HepG2 (cell line): ENCODE measurements around the gene HOXD1. TPM values are rescaled to one million over a fixed set of nuclear protein-coding genes. Genes with fewer than 3 reads are reported as not detected.

Source experiments
- ATAC-seq: fragments of 200-7000 bp; cut with Tn5 transposase; 3 replicates; pipeline ENCODE4 v1.9.1; 2020; ENCODE audit warnings: mild to moderate bottlenecking, moderate library complexity
- BruUV-seq: library from RNA; stranded (reverse); fragments of 400-500 nt; replicated peaks from 2 replicates; lab custom pipeline; 2021; lab: Mats Ljungman, UMichigan
- CTCF ChIA-PET: fragments of 300-600 bp; formaldehyde crosslinking; extraction: SDS; loops from one replicate; lab custom pipeline; 2021; ENCODE audit warnings: low total read pairs, inconsistent platforms, low intra/inter-chr PET ratio; lab: Yijun Ruan, JAX
- POLR2A ChIA-PET: fragments of 350-600 bp; sonication (Branson Sonifier 250); formaldehyde crosslinking; loops from one replicate; lab custom pipeline; 2020; ENCODE audit warnings: antibody characterized with exemption, inconsistent platforms; lab: Yijun Ruan, JAX
- DNase-seq: peaks from one replicate; pipeline ENCODE4 v3.0.0-alpha.2; 2015; ENCODE audit warnings: low spot score
- FAIRE-seq: peaks from 3 replicates; lab custom pipeline; 2011; peaks lifted over from hg19 to GRCh38; lab: Jason Lieb, UNC
- H2AFZ ChIP-seq: one replicate; pipeline ENCODE4 v1.6.1; 2011; ENCODE audit warnings: low read length, inconsistent platforms
- H3K27ac ChIP-seq: fragments of 300-600 bp; 3 replicates; pipeline ENCODE4 v1.8.0; 2011; ENCODE audit warnings: mixed run types, mild to moderate bottlenecking, mixed read lengths, low read length, inconsistent platforms; ENCODE audit not compliant: insufficient read depth; ENCODE audit errors: extremely low read length
- H3K27me3 ChIP-seq, 2 experiments: fragments of 200-600 bp in 1 of 2; 2 replicates in 1 of 2; 3 replicates in 1 of 2; pipeline versions ENCODE4 v1.6.0 to v1.8.0; 2011; ENCODE audit warnings: low read length in 2 of 2, mild to moderate bottlenecking in 2 of 2, moderate library complexity in 2 of 2, inconsistent platforms in 1 of 2; ENCODE audit not compliant: insufficient read depth in 2 of 2, control insufficient read depth in 1 of 2
- H3K36me3 ChIP-seq, 2 experiments: fragments of 200-600 bp in 1 of 2; replicated peaks in 1 of 2; 2 replicates in 1 of 2; 3 replicates in 1 of 2; pipeline versions ENCODE4 v1.5.1 to v1.8.0; 2011; ENCODE audit warnings: low read length in 2 of 2, inconsistent platforms in 1 of 2; ENCODE audit not compliant: insufficient read depth in 2 of 2, control insufficient read depth in 1 of 2
- H3K4me1 ChIP-seq: 2 replicates; pipeline ENCODE4 v1.5.1; 2012; ENCODE audit warnings: low read length, inconsistent platforms; ENCODE audit not compliant: insufficient read depth
- H3K4me2 ChIP-seq: 2 replicates; pipeline ENCODE4 v1.6.0; 2011; ENCODE audit warnings: low read depth, low read length, inconsistent platforms
- H3K4me3 ChIP-seq, 3 experiments: fragments of 200-600 bp in 1 of 3; sonication (generic), shearing (Covaris generic) in 1 of 3; replicated peaks in 1 of 3; 2 replicates each; pipeline ENCODE4 v1.5.1; 2011 to 2016; ENCODE audit warnings: low read length in 3 of 3, inconsistent platforms in 2 of 3, low read depth in 2 of 3, mild to moderate bottlenecking in 2 of 3, control low read depth in 1 of 3, mixed read lengths in 1 of 3; ENCODE audit not compliant: insufficient read depth in 1 of 3
- H3K79me2 ChIP-seq: one replicate; pipeline ENCODE4 v1.6.1; 2011; ENCODE audit warnings: low read length, inconsistent platforms; ENCODE audit not compliant: insufficient read depth
- H3K9ac ChIP-seq: 2 replicates; pipeline ENCODE4 v1.6.0; 2011; ENCODE audit warnings: mild to moderate bottlenecking, low read depth, low read length, inconsistent platforms; ENCODE audit not compliant: insufficient read depth
- H3K9me3 ChIP-seq: 2 replicates; pipeline ENCODE4 v1.5.1; 2012; ENCODE audit warnings: mild to moderate bottlenecking, low read length
- H4K20me1 ChIP-seq: 2 replicates; pipeline ENCODE4 v1.6.0; 2011; ENCODE audit warnings: inconsistent platforms, mild to moderate bottlenecking, low read length, moderate library complexity; ENCODE audit not compliant: insufficient read depth
- ASH2L ChIP-seq: fragments of 300-600, 200-600 bp; sonication (generic); IDR thresholded peaks from 2 replicates; pipeline ENCODE4 v1.7.0; 2017; ENCODE audit warnings: low read depth, mild to moderate bottlenecking, moderate library complexity, mixed read lengths, low read length; ENCODE audit not compliant: insufficient read length
- CENPT ChIP-seq: sonication (generic); formaldehyde crosslinking; IDR thresholded peaks from 2 replicates; pipeline ENCODE4 v1.8.0; 2022; ENCODE audit warnings: low read depth, mild to moderate bottlenecking, moderate library complexity, missing genetic modification reagents
- ETV6 ChIP-seq: sonication (generic); formaldehyde crosslinking; conservative IDR thresholded peaks from 2 replicates; pipeline ENCODE4 v1.4.0; 2020; ENCODE audit warnings: missing genetic modification reagents
- EZH2 ChIP-seq: conservative IDR thresholded peaks from 2 replicates; pipeline ENCODE4 v1.6.1; 2012; ENCODE audit warnings: mild to moderate bottlenecking, low read depth, low read length, moderate library complexity
- MIER3 ChIP-seq: IDR thresholded peaks from 2 replicates; pipeline ENCODE4 v1.6.1; 2016; ENCODE audit warnings: missing compliant biosample characterization, borderline replicate concordance
- NR2C2 ChIP-seq: sonication (generic); formaldehyde crosslinking; IDR thresholded peaks from 2 replicates; pipeline ENCODE4 v1.4.0; 2020; ENCODE audit warnings: missing genetic modification reagents, mild to moderate bottlenecking, moderate library complexity, borderline replicate concordance
- ZNF274 ChIP-seq: sonication (generic); formaldehyde crosslinking; IDR thresholded peaks from 2 replicates; pipeline ENCODE4 v1.5.1; 2020; ENCODE audit warnings: mild to moderate bottlenecking, missing genetic modification reagents
- ZNF350 ChIP-seq: sonication (generic); formaldehyde crosslinking; IDR thresholded peaks from 2 replicates; pipeline ENCODE4 v1.4.0; 2020; ENCODE audit warnings: mild to moderate bottlenecking, low read depth, missing genetic modification reagents, borderline replicate concordance
- ZNF567 ChIP-seq: sonication (generic); formaldehyde crosslinking; IDR thresholded peaks from 2 replicates; pipeline ENCODE4 v1.8.1; 2023; ENCODE audit warnings: mild to moderate bottlenecking, missing genetic modification reagents, borderline replicate concordance
- ZNF607 ChIP-seq: sonication (generic); formaldehyde crosslinking; IDR thresholded peaks from 2 replicates; pipeline ENCODE4 v1.5.1; 2020; ENCODE audit warnings: missing genetic modification reagents, mild to moderate bottlenecking, borderline replicate concordance
- whole genome bisulfite sequencing: methylation state at CpG from one replicate; pipeline ENCODE4 v1.1.6; 2017; ENCODE audit warnings: low lambda C conversion rate; 5-methylcytosine and 5-hydroxymethylcytosine counted together
- in situ Hi-C: cut with HindIII; loops from 2 replicates; pipeline ENCODE4 v1.10.0; 2017; ENCODE audit warnings: low pct_unique_long_range_greater_than_20kb; ENCODE audit not compliant: extremely low pct_ligation_motif_present
- intact Hi-C: fragments of 100-400 bp; cut with micrococcal nuclease; formaldehyde crosslinking; loops from one replicate; pipeline ENCODE4 v1.10.0; 2022; ENCODE audit not compliant: unreplicated experiment
- polyA plus RNA-seq, 8 experiments: library from polyadenylated mRNA; depleted of rRNA in 3 of 8; stranded (reverse) in 7 of 8; unstranded in 1 of 8; fragments of >200 nt; fragmentation: Illumina TruSeq in 4 of 8; extraction: Trizol in 4 of 8; gene quantifications; 2 replicates each; pipeline versions ENCODE4 v1.2.1 to v1.2.3, GENCODE V29; 2011 to 2016; ENCODE audit warnings: low read depth in 4 of 8, missing spikeins in 1 of 8, mixed read lengths in 1 of 8; ENCODE audit not compliant: insufficient read depth in 1 of 8
- total RNA-seq, 5 experiments: library from RNA; depleted of rRNA; stranded (reverse); fragments of >200 nt; fragmentation: Illumina TruSeq; extraction: Trizol; gene quantifications; 2 replicates each; pipeline ENCODE4 v1.2.3, GENCODE V29; 2016; ENCODE audit warnings: low read depth in 1 of 5
- TF ChIP-seq, protein P1 (sequence below): sonication (generic); formaldehyde crosslinking; IDR thresholded peaks from 2 replicates; pipeline ENCODE4 v1.4.0; 2020; ENCODE audit warnings: low read depth, mild to moderate bottlenecking, missing genetic modification reagents
- TF ChIP-seq, protein P2 (sequence below): sonication (generic); formaldehyde crosslinking; IDR thresholded peaks from 2 replicates; pipeline ENCODE4 v1.4.0; 2020; ENCODE audit warnings: missing genetic modification reagents, borderline replicate concordance
- TF ChIP-seq, protein P3 (sequence below): sonication (generic); formaldehyde crosslinking; IDR thresholded peaks from 2 replicates; pipeline ENCODE4 v1.9.0; 2021; ENCODE audit warnings: missing genetic modification reagents, mild to moderate bottlenecking, borderline replicate concordance

HOXD1 gene
- total and polyA plus RNA-seq, 2 of the 13 experiments (the other 11 are each of a cell fraction or from before 2014, with no cell fraction given) = 10.0 to 22.3 TPM

DNA sequence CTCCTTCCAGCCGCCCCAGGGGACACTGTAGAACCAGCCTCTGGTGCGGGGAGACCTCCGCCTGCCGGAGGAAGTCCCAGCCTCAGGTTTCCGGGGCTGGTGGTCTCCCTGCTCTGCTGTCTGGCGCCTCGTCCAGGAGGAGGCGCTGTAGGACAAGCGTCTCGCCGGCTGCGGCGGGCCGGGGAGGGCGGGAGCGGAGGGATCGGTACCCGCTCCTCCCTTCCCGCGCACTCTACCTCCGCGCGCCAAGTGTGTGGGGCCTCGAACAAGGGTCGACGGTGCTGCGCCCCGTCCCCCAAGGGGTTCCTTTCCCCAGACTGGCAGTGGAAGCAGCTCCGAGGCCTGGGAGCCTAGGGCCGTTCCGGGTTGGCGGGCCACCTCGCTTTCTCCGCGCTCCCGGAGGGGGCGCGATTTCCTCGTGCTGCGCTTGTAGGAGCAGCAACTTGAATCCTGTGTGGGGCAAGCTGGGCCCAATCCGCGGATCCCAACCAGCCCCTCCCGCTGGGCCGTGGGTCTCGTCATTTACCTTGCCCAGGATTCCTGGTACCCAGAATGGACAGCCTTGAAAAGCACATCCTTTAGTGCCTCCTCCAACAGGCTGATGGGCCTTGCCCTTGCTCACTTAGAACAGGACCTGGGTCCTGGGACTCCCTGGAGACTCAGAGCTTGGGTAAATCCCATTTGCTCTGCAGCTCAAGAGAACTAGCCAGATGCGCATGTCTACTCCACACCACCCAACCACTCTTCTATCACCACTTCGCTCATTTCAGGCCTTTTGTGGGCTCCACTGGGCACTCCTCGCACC, 47.8 kb upstream of the HOXD1 start:
- Histone ChIP-seq H3K4me2 (peak overlapping the region; percentile 83), H3K79me2 (no peaks in the 10 kb centered on the region), H3K36me3 (no peaks in the 10 kb centered on the region), H2AFZ (no peak overlapping the region), H3K27me3 (peaks cover 5 to 87% of the 10 kb centered on the region in 2 experiments; a peak in 4 of 5 replicates), H3K4me1 (peaks cover 11% of the 10 kb centered on the region), H3K9ac (peak overlapping the region; percentile 37; the same call in 1 of the 2 replicates), H3K4me3 (peak overlapping the region; percentile 44 to 75 (median 56)), H3K9me3 (no peaks in the 10 kb centered on the region), H4K20me1 (no peaks in the 10 kb centered on the region), H3K27ac (no peak overlapping the region)
- WGBS = 22% methylated on average over 21 of the region's 48 CpGs
- intact Hi-C loops (loop anchor here (1.0 to 5.0 kb wide), 4 partner anchors 245 to 497 kb away; no protein-coding TSS in a partner anchor), in situ Hi-C loops (loop anchor here (5.0 kb wide), 1 partner anchor 317 kb away; no protein-coding TSS in a partner anchor)
- CTCF ChIA-PET = interaction anchor here (1.1 to 2.5 kb wide), 6 partner anchors 13 to 498 kb away, joined by 4 to 83 read pairs (median 10); no protein-coding TSS in a partner anchor
- peak; percentile 76 for FAIRE-seq
- no TSS peak for BruUV-seq
- DNase-seq = peak; percentile 60
- ATAC-seq = peak; percentile 93
- POLR2A ChIA-PET = interaction anchor here (1.4 kb wide), 1 partner anchor 314 kb away, joined by 3 read pairs; no protein-coding TSS in a partner anchor
- TF ChIP-seq ZNF567 (0 out of 2 replicates have a peak, but pooled peaks have one; percentile 17), ETV6 (CRISPR knock-in tag) (peak; percentile 77; the same call in 1 of the 2 replicates), NR2C2 (CRISPR knock-in tag) (peak; percentile 49; the same call in 1 of the 2 replicates), EZH2 (no peak), ZNF607 (CRISPR knock-in tag) (peak; percentile 62; the same call in 1 of the 2 replicates), CENPT (CRISPR knock-in tag) (0 out of 2 replicates have a peak, but pooled peaks have one; percentile 58), ASH2L (peak; percentile 54), ZNF350 (CRISPR knock-in tag) (peak; percentile 83; the same call in 1 of the 2 replicates), ZNF274 (CRISPR knock-in tag) (peak; percentile 85), MIER3 (CRISPR knock-in tag) (no peak; the same call in 1 of the 2 replicates)
- TF ChIP-seq, protein P1, sequence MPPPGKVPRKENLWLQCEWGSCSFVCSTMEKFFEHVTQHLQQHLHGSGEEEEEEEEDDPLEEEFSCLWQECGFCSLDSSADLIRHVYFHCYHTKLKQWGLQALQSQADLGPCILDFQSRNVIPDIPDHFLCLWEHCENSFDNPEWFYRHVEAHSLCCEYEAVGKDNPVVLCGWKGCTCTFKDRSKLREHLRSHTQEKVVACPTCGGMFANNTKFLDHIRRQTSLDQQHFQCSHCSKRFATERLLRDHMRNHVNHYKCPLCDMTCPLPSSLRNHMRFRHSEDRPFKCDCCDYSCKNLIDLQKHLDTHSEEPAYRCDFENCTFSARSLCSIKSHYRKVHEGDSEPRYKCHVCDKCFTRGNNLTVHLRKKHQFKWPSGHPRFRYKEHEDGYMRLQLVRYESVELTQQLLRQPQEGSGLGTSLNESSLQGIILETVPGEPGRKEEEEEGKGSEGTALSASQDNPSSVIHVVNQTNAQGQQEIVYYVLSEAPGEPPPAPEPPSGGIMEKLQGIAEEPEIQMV (CRISPR knock-in tag) = peak; percentile 82; the same call in 1 of the 2 replicates
- TF ChIP-seq, protein P2, sequence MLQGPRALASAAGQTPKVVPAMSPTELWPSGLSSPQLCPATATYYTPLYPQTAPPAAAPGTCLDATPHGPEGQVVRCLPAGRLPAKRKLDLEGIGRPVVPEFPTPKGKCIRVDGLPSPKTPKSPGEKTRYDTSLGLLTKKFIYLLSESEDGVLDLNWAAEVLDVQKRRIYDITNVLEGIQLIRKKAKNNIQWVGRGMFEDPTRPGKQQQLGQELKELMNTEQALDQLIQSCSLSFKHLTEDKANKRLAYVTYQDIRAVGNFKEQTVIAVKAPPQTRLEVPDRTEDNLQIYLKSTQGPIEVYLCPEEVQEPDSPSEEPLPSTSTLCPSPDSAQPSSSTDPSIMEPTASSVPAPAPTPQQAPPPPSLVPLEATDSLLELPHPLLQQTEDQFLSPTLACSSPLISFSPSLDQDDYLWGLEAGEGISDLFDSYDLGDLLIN (CRISPR knock-in tag) = no peak
- TF ChIP-seq, protein P3, sequence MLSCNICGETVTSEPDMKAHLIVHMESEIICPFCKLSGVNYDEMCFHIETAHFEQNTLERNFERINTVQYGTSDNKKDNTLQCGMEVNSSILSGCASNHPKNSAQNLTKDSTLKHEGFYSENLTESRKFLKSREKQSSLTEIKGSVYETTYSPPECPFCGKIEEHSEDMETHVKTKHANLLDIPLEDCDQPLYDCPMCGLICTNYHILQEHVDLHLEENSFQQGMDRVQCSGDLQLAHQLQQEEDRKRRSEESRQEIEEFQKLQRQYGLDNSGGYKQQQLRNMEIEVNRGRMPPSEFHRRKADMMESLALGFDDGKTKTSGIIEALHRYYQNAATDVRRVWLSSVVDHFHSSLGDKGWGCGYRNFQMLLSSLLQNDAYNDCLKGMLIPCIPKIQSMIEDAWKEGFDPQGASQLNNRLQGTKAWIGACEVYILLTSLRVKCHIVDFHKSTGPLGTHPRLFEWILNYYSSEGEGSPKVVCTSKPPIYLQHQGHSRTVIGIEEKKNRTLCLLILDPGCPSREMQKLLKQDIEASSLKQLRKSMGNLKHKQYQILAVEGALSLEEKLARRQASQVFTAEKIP (CRISPR knock-in tag) = no peak
